Pons (tissue), 1 donor: ENCODE results near the gene MAP4K4.

Source experiments
- DNase-seq: peaks from one replicate; pipeline ENCODE4 v3.0.0-alpha.2; 2016; ENCODE audit warnings: low spot score

MAP4K4 gene

GRCh38 chr2:101692766-101693165 lies 4.7 kb upstream of the MAP4K4 start:
- no peak for DNase-seq

- no peak for DNase-seq
Measured at GRCh38 chr2:101693991-101694588, 3.4 kb upstream of the MAP4K4 start.

GRCh38 chr2:101696272-101697123 lies 1.0 kb upstream of the MAP4K4 start:
- peak; percentile 54 for DNase-seq

GRCh38 chr2:101698014-101698843 lies 722 bp downstream of the MAP4K4 start:
- no peak for DNase-seq

- peak; percentile 72 for DNase-seq
Measured at GRCh38 chr2:101698844-101699754, 1.6 kb downstream of the MAP4K4 start.

GRCh38 chr2:101699755-101700461 lies 2.4 kb downstream of the MAP4K4 start:
- peak; percentile 72 for DNase-seq

GRCh38 chr2:101704046-101704466 lies 6.5 kb downstream of the MAP4K4 start:
- peak; percentile 73 for DNase-seq

GRCh38 chr2:101704816-101705578 lies 7.5 kb downstream of the MAP4K4 start:
- DNase-seq = no peak

GRCh38 chr2:101706121-101706818 lies 8.8 kb downstream of the MAP4K4 start:
- no peak for DNase-seq

- DNase-seq = no peak
Measured at GRCh38 chr2:101706819-101707177, 9.3 kb downstream of the MAP4K4 start.

GRCh38 chr2:101710036-101710435 lies 12.5 kb downstream of the MAP4K4 start:
- DNase-seq = no peak

GRCh38 chr2:101710471-101711318 lies 13.2 kb downstream of the MAP4K4 start:
- DNase-seq = peak; percentile 54

- DNase-seq = no peak
Measured at GRCh38 chr2:101714118-101714517, 16.6 kb downstream of the MAP4K4 start.

GRCh38 chr2:101717071-101717845 lies 19.8 kb downstream of the MAP4K4 start:
- no peak for DNase-seq

- DNase-seq = no peak
Measured at GRCh38 chr2:101718479-101718878, 21.0 kb downstream of the MAP4K4 start.

GRCh38 chr2:101718993-101719571 lies 21.6 kb downstream of the MAP4K4 start:
- DNase-seq = no peak

GRCh38 chr2:101720732-101721131 lies 23.2 kb downstream of the MAP4K4 start:
- DNase-seq = no peak
